GM12873 (cell line): ENCODE measurements around the gene SPSB4.

Source experiments
- TF ChIP-seq, protein P1 (sequence below): IDR thresholded peaks from 2 replicates; pipeline ENCODE4 v1.5.1; 2012; ENCODE audit warnings: low read depth, mild to moderate bottlenecking, moderate library complexity, low read length, control low read depth; ENCODE audit not compliant: insufficient read depth; ENCODE audit errors: missing control alignments

SPSB4 gene

DNA sequence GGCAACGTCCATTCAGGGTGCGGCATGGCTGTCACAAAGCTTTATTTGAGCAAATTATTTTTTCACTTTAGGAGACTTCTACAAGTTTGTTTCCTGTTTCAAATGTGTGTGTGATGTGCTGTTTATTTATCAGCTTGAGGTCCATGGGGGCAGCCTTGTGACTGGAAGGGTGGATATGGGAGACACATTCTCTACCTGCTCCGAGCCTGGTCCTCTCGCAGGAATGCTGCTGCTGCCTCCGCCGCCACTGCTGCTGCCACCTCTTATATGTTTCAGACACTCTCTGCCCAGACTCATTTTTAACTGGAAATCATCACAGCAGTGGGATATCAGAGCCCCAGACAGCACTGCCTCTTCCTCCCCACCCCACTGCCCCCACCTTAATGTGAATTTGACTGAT is 97.0 kb downstream of the SPSB4 start:
- TF ChIP-seq, protein P1, sequence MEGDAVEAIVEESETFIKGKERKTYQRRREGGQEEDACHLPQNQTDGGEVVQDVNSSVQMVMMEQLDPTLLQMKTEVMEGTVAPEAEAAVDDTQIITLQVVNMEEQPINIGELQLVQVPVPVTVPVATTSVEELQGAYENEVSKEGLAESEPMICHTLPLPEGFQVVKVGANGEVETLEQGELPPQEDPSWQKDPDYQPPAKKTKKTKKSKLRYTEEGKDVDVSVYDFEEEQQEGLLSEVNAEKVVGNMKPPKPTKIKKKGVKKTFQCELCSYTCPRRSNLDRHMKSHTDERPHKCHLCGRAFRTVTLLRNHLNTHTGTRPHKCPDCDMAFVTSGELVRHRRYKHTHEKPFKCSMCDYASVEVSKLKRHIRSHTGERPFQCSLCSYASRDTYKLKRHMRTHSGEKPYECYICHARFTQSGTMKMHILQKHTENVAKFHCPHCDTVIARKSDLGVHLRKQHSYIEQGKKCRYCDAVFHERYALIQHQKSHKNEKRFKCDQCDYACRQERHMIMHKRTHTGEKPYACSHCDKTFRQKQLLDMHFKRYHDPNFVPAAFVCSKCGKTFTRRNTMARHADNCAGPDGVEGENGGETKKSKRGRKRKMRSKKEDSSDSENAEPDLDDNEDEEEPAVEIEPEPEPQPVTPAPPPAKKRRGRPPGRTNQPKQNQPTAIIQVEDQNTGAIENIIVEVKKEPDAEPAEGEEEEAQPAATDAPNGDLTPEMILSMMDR, result no peak

DNA sequence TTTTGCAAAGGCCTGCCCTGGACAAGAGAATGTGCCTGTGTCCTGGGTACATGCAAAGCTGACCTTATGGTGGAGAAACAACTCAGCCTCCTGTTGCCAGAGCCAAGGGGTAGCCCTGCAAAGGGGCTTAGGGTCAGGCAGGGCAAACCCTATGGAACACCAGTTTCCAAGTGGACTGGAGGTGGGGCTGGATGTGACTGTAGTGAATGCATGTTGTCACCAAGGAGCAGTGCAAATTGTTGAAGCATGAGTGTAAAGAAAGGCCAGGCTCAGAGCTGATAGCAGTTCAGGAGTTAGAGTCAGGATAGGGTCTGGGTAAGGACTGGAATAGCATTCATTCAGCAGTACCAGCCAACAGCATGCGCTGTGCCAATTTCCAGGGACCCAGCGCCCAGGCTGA is 97.6 kb downstream of the SPSB4 start:
- TF ChIP-seq, protein P1, result no peak

DNA sequence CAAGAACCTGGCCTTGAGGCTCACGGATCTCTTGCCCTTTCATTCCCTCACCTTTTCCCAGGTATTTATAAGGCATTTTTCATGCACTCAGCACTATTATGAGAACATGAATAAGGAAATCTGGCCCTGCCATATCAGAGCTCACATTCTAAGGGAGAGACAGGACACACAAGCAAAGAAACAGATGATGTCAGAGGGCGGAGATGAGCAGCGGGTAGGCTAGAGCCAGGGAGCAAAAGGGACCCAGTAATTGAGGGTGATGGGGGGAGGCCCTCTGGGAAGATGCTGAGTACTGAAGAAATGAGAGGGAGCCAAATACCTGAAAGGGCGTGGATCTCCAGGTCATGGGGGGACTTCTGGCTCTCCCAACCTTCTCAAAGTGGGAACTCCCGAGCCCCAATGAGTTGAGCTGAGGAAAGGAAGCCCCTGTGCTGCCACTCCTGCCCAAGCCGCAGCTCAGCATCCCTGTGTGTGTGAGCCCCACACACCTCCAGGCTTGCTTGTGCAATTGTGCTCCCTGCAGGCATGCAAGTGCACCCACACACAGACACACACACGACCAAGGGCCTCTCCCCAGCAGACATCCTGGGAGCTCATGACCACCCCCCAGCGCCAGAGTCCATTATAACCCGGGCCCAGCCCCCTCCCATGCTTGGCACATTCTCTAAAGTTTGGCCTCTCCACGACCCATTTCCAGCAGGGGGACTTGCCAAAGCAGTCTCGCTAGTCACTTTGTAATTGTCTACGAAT is 99.1 kb downstream of the SPSB4 start:
- TF ChIP-seq, protein P1, result no peak

DNA sequence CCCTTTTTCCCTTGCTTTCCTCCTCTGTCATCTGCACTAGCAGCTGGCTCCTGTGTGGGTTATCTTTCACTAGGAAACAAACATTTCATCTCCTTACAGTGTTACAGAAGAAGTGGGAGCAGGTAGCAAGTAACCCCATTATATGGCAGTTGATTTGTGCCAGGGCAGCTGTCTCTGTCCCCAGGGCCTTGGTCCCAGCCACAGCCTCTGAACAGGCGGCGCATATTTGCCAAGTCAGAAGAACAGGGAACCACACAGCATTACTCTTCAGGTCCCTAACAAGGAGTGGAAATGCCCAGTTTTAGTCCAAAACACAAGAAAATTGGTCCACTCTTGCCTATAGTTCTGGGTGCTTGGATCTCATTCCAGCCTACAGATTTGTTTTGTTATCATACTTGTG is 99.8 kb downstream of the SPSB4 start:
- TF ChIP-seq, protein P1, result no peak

DNA sequence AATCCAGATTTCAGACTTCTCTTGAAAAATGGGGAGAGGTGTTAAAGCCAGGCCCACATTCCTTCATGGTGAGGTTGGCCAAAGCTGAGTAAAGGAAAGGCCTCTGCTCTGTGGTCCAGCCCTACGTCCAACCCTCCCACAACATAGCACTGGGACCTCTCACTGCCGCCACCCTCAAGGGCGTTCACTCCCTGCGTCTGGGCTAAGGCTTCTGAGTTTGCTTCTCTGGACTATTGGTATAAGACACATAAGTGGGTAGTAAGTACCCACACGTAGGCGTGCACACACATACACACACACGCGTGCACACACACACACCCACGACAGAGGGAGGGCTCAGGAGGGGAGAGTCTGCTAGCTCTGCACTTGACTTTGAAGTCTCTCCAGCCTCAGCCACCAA is 100.3 kb downstream of the SPSB4 start:
- TF ChIP-seq, protein P1, result no peak

DNA sequence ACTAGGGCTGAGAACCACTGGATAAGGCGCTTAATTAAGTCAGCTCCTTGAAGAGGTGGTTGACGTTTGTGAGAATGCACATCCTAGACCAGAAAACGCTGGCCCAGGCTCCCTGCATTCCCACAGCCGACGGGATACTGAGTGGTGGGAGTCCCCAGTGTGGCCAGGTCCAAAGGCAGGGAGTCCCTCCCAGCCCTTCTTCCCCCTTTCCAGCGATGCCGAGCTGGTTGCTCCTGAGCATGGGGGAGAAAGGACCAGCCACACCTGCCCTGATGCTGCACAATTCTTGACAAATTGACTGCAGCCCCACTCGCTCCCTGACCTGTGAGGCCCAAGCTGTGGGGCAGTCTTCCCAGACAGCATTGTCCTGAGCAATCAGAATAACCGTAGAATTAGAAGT is 101.0 kb downstream of the SPSB4 start:
- TF ChIP-seq, protein P1, result no peak

DNA sequence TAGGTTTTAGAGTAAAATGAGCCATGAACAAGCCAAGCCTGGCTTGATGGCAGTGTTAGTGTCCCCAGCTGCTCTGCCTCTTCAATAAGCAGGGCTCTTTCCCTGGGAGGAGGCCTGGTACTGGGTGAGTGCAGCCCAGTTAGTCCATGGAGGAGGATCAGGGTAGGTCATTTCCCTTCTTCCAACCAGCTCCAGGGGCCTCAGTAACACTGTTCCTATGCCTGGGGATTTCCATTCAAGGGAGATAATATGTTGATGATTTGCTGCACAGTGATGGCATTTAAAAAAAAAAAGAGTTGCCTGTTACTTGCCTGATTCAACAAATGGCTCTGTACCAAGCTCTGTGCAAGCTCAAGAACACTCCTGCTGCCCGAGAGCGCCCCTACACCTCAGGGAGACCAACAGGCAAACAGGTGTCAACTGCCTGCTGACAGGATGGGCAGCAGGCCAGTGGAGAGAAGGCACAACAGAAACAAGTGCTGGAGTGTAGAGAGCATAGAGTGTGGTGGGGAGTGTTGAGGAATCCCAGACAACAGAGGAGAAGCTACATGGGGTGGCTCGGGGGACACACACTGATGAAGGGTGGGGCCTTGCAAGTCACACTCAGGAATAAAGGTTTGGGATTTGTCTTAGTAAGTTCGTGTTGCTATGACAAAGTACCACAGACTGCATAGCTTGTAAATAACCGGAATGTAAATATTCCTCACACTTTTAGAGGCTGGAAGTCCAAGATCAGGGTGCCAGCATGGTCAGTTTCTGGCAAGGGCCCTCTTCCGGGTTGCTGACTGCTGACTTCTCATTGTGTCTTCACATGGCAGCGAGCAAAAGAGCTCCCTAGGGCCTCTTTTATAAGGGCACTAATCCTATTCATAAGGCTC is 101.9 kb downstream of the SPSB4 start:
- TF ChIP-seq, protein P1, result no peak
